Endothelial cell of umbilical vein (primary cell): ENCODE measurements around the gene PRKG1. TPM values are rescaled to one million over a fixed set of nuclear protein-coding genes. Genes with fewer than 3 reads are reported as not detected.

Experiments used
- BruUV-seq: library from RNA; stranded (reverse); fragments of 400-500 nt; replicated peaks from 2 replicates; lab custom pipeline; 2021; lab: Mats Ljungman, UMichigan
- CTCF ChIA-PET: fragments of 300-600, 350-600 bp; sonication (Branson Sonifier 250); formaldehyde crosslinking; loops from one replicate; lab custom pipeline; 2021; ENCODE audit warnings: antibody characterized with exemption, inconsistent platforms; lab: Charles Lee
- POLR2A ChIA-PET: fragments of 300-600, 350-600 bp; sonication (Branson Sonifier 250); formaldehyde crosslinking; loops from one replicate; lab custom pipeline; 2021; ENCODE audit warnings: antibody characterized with exemption, inconsistent platforms; lab: Charles Lee
- DNase-seq: peaks from one replicate; pipeline ENCODE4 v3.0.0-alpha.2; 2011; ENCODE audit warnings: low read depth, low spot score
- FAIRE-seq: peaks from 2 replicates; lab custom pipeline; 2011; peaks lifted over from hg19 to GRCh38; lab: Jason Lieb, UNC
- H2AFZ ChIP-seq: 2 replicates; pipeline ENCODE4 v1.6.0; 2012; ENCODE audit warnings: low read depth, low read length, control low read depth, inconsistent platforms
- H3K27ac ChIP-seq: 2 replicates; pipeline ENCODE4 v1.5.1; 2011; ENCODE audit warnings: low read depth, mild to moderate bottlenecking, control low read depth, low read length, moderate library complexity; ENCODE audit not compliant: insufficient read depth
- H3K27me3 ChIP-seq, 2 experiments: 2 replicates each; pipeline versions ENCODE4 v1.6.0 to v1.6.1; 2011; ENCODE audit warnings: low read length in 2 of 2, mixed read lengths in 1 of 2; ENCODE audit not compliant: control insufficient read depth in 2 of 2, insufficient read depth in 2 of 2
- H3K36me3 ChIP-seq, 2 experiments: 2 replicates in 1 of 2; 3 replicates in 1 of 2; pipeline ENCODE4 v1.5.1; 2011; ENCODE audit warnings: low read length in 2 of 2, mild to moderate bottlenecking in 1 of 2, moderate library complexity in 1 of 2; ENCODE audit not compliant: control insufficient read depth in 2 of 2, insufficient read depth in 2 of 2; ENCODE audit errors: extremely low read depth in 1 of 2
- H3K4me1 ChIP-seq: 3 replicates; pipeline ENCODE4 v1.5.1; 2011; ENCODE audit warnings: mild to moderate bottlenecking, low read length; ENCODE audit not compliant: control insufficient read depth, insufficient read depth; ENCODE audit errors: extremely low read depth
- H3K4me2 ChIP-seq: 2 replicates; pipeline ENCODE4 v1.6.1; 2011; ENCODE audit warnings: low read length, control low read depth, mixed read lengths; ENCODE audit not compliant: insufficient read depth
- H3K4me3 ChIP-seq, 3 experiments: fragments of 200-600 bp in 1 of 3; sonication (generic), shearing (Covaris generic) in 1 of 3; replicated peaks in 1 of 3; 2 replicates each; pipeline ENCODE4 v1.5.1; 2011 to 2016; ENCODE audit warnings: control low read depth in 3 of 3, low read length in 3 of 3, mild to moderate bottlenecking in 2 of 3, inconsistent platforms in 1 of 3, low read depth in 1 of 3, moderate library complexity in 1 of 3; ENCODE audit not compliant: insufficient read depth in 1 of 3
- H3K79me2 ChIP-seq: 2 replicates; pipeline ENCODE4 v1.6.0; 2012; ENCODE audit warnings: low read length, inconsistent platforms; ENCODE audit not compliant: control insufficient read depth, insufficient read depth
- H3K9ac ChIP-seq: replicated peaks from 2 replicates; pipeline ENCODE3; 2011; ENCODE audit warnings: low read length, control low read depth; ENCODE audit not compliant: insufficient read depth; ENCODE audit errors: extremely low read depth
- H3K9me1 ChIP-seq: replicated peaks from 3 replicates; pipeline ENCODE4 v1.6.0; 2011; ENCODE audit warnings: mild to moderate bottlenecking, low read length; ENCODE audit not compliant: control insufficient read depth, insufficient read depth; ENCODE audit errors: extremely low read depth
- H3K9me3 ChIP-seq: replicated peaks from 2 replicates; pipeline ENCODE4 v1.5.1; 2012; ENCODE audit warnings: low read length, inconsistent platforms; ENCODE audit not compliant: control insufficient read depth, insufficient read depth
- H4K20me1 ChIP-seq: replicated peaks from 2 replicates; pipeline ENCODE3; 2011; ENCODE audit warnings: mild to moderate bottlenecking, low read length; ENCODE audit not compliant: control insufficient read depth, insufficient read depth; ENCODE audit errors: extremely low read depth
- CTCF ChIP-seq, 2 donors: IDR thresholded peaks; 1 replicate in 1 of 2; 2 replicates in 1 of 2; pipeline ENCODE4 v1.5.1; 2011; ENCODE audit warnings: low read length in 2 of 2, mild to moderate bottlenecking in 2 of 2, moderate library complexity in 2 of 2, control low read depth in 1 of 2, inconsistent platforms in 1 of 2, low read depth in 1 of 2; ENCODE audit not compliant: insufficient read depth in 1 of 2; ENCODE audit errors: extremely low read depth in 1 of 2
- EZH2 ChIP-seq: IDR thresholded peaks from 2 replicates; pipeline ENCODE4 v1.6.1; 2012; ENCODE audit warnings: borderline replicate concordance, low read depth, mild to moderate bottlenecking, moderate library complexity, low read length, inconsistent platforms; ENCODE audit not compliant: severe bottlenecking
- GATA2 ChIP-seq: IDR thresholded peaks from 2 replicates; pipeline ENCODE4 v1.7.0; 2011; ENCODE audit warnings: low read depth, mild to moderate bottlenecking, moderate library complexity, mixed read lengths, low read length; ENCODE audit not compliant: insufficient read length, insufficient read depth
- JUN ChIP-seq: IDR thresholded peaks from 2 replicates; pipeline ENCODE4 v1.6.1; 2011; ENCODE audit warnings: borderline replicate concordance, low read depth; ENCODE audit not compliant: insufficient read length, insufficient read depth
- MAX ChIP-seq: IDR thresholded peaks from 2 replicates; pipeline ENCODE4 v1.6.1; 2011; ENCODE audit not compliant: insufficient read depth, insufficient read length
- MYC ChIP-seq: IDR thresholded peaks from one replicate; pipeline ENCODE4 v1.6.1; 2011; ENCODE audit warnings: mild to moderate bottlenecking, low read depth, low read length
- POLR2A ChIP-seq: IDR thresholded peaks from 2 replicates; pipeline ENCODE4 v1.6.1; 2012; ENCODE audit warnings: low read depth, mild to moderate bottlenecking, control low read depth, low read length
- POLR2AphosphoS5 ChIP-seq: IDR thresholded peaks from 2 replicates; pipeline ENCODE4 v1.6.1; 2012; ENCODE audit warnings: low read depth, mild to moderate bottlenecking, control low read depth, low read length, moderate library complexity; ENCODE audit not compliant: insufficient read depth
- dilution Hi-C: fragments of 300-500 bp; cut with MboI; formaldehyde crosslinking; loops from one replicate; pipeline ENCODE4 v1.15.0; 2019; ENCODE audit warnings: low sequenced_read_pairs; ENCODE audit not compliant: extremely low pct_ligation_motif_present
- intact Hi-C: fragments of 100-400 bp; cut with micrococcal nuclease; formaldehyde crosslinking; loops from one replicate; pipeline ENCODE4 v1.10.0; 2022
- polyA plus RNA-seq, 4 experiments: library from polyadenylated mRNA; depleted of rRNA in 3 of 4; stranded (reverse) in 3 of 4; unstranded in 1 of 4; fragments of >200 nt; gene quantifications; 2 replicates each; pipeline versions ENCODE4 v1.2.1 to v1.2.3, GENCODE V29; 2011 to 2012; ENCODE audit warnings: missing spikeins in 1 of 4
- total RNA-seq: library from RNA; stranded (reverse); gene quantifications from 2 replicates; pipeline ENCODE4 v1.2.3, GENCODE V29; 2021

The PRKG1 gene
- total and polyA plus RNA-seq, 2 donors (not counting 3 experiments of a cell fraction or from before 2014, with no cell fraction given): 0.01 to 0.18 TPM

GRCh38 chr10:51377932-51378599 lies 303.8 kb downstream of the PRKG1 start:
- intact Hi-C loops (no loop called here), dilution Hi-C loops (no loop called here)
- TF ChIP-seq GATA2 (no peak), MAX (no peak), POLR2AphosphoS5 (no peak)
- no peaks in the 10 kb centered on the region for H4K20me1 ChIP-seq
- DNase-seq (no peak), FAIRE-seq (no peak)
- H2AFZ ChIP-seq: no peak overlapping the region
- no TSS peak for BruUV-seq
- H3K79me2 ChIP-seq: no peaks in the 10 kb centered on the region
- no peaks in the 10 kb centered on the region for H3K9me1 ChIP-seq
- H3K27me3 ChIP-seq: no peaks in the 10 kb centered on the region
- no peaks in the 10 kb centered on the region for H3K9me3 ChIP-seq
- no peak overlapping the region for H3K27ac ChIP-seq
- no peak overlapping the region for H3K4me2 ChIP-seq
- POLR2A ChIA-PET: interaction anchor here (0.9 kb wide), 1 partner anchor 414 kb away, joined by 3 read pairs; no protein-coding TSS in a partner anchor
- H3K4me1 ChIP-seq: no peaks in the 10 kb centered on the region
- H3K9ac ChIP-seq: no peak overlapping the region
- no peaks in the 10 kb centered on the region for H3K36me3 ChIP-seq
- no peak overlapping the region for H3K4me3 ChIP-seq
- CTCF ChIA-PET: interaction anchor here (1.0 to 1.1 kb wide), 2 partner anchors 10 to 12 kb away, joined by 3 to 4 read pairs; no protein-coding TSS in a partner anchor

- H3K4me1 ChIP-seq: no peaks in the 10 kb centered on the region
- no peak for FAIRE-seq
- H3K79me2 ChIP-seq: no peaks in the 10 kb centered on the region
- no peak for DNase-seq
- H3K4me3 ChIP-seq: no peak overlapping the region
- H3K4me2 ChIP-seq: no peak overlapping the region
- TF ChIP-seq POLR2A (no peak), GATA2 (no peak), JUN (no peak), CTCF (IDR thresholded peaks at IDR 0.05; ENCODE audit: extremely low read depth in 1 of 2, insufficient read depth in 1 of 2, low read depth in 1 of 2, low read length in 2 of 2) (no peak), MAX (no peak), POLR2AphosphoS5 (no peak), EZH2 (no peak), MYC (no peak)
- H3K9ac ChIP-seq: no peak overlapping the region
- no peaks in the 10 kb centered on the region for H3K9me3 ChIP-seq
- no peak overlapping the region for H2AFZ ChIP-seq
- H3K36me3 ChIP-seq: no peaks in the 10 kb centered on the region
- ChIA-PET POLR2A (no interaction called here), CTCF (interaction anchor here (1.3 to 1.9 kb wide), 3 partner anchors 18 to 40 kb away, joined by 4 to 6 read pairs (median 5); no protein-coding TSS in a partner anchor)
- intact Hi-C loops (loop anchor here (10.0 kb wide), 1 partner anchor 317 kb away; no protein-coding TSS in a partner anchor), dilution Hi-C loops (no loop called here)
- no peak overlapping the region for H3K27ac ChIP-seq
- no peaks in the 10 kb centered on the region for H3K9me1 ChIP-seq
- H3K27me3 ChIP-seq: no peaks in the 10 kb centered on the region
- no TSS peak for BruUV-seq
- H4K20me1 ChIP-seq: no peaks in the 10 kb centered on the region
Measured at GRCh38 chr10:51382181-51382580, 307.9 kb downstream of the PRKG1 start.
